ENCODE measurements around the gene LOXHD1.
A peak's percentile ranks its signal among the peaks of the same experiment; 100 is the strongest.

The LOXHD1 gene

DNA sequence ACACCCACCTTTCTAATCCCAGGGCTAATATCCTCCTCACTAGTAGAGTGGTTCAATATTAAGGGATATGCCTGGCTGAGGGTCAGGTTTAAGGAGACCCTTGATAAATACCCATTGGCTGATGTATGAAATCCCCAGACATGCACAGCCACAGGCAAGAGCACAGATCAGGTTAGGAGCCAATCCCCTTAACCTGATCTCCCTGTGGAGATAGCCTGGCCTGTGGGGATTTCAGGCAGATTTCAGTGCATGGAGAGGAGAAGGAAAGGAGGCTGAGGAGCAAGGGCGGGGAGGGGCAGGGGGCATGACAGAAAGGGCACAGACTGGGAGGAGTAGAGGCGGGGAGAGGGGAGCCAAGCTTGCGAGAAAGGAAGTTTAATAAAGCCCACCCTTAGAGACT lies 129.0 kb downstream of the LOXHD1 start:
- DNase-seq (ENCODE audit: low read depth), result no peak
- no peak for TF ChIP-seq MYC (IDR thresholded peaks at IDR 0.05; ENCODE audit: low read depth, low read length)
- TF ChIP-seq, protein P1, sequence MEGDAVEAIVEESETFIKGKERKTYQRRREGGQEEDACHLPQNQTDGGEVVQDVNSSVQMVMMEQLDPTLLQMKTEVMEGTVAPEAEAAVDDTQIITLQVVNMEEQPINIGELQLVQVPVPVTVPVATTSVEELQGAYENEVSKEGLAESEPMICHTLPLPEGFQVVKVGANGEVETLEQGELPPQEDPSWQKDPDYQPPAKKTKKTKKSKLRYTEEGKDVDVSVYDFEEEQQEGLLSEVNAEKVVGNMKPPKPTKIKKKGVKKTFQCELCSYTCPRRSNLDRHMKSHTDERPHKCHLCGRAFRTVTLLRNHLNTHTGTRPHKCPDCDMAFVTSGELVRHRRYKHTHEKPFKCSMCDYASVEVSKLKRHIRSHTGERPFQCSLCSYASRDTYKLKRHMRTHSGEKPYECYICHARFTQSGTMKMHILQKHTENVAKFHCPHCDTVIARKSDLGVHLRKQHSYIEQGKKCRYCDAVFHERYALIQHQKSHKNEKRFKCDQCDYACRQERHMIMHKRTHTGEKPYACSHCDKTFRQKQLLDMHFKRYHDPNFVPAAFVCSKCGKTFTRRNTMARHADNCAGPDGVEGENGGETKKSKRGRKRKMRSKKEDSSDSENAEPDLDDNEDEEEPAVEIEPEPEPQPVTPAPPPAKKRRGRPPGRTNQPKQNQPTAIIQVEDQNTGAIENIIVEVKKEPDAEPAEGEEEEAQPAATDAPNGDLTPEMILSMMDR (IDR thresholded peaks at IDR 0.05; ENCODE audit: low read depth, low read length), result no peak
- TF ChIP-seq POLR2A (IDR thresholded peaks at IDR 0.05; ENCODE audit: extremely low read depth, insufficient read length), result no peak
- TF ChIP-seq, protein P2, sequence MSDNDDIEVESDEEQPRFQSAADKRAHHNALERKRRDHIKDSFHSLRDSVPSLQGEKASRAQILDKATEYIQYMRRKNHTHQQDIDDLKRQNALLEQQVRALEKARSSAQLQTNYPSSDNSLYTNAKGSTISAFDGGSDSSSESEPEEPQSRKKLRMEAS (IDR thresholded peaks at IDR 0.05; ENCODE audit: low read depth, low read length), result no peak
- H3K4me3 ChIP-seq (ENCODE audit: low read depth, low read length), result no peak overlapping the region

DNA sequence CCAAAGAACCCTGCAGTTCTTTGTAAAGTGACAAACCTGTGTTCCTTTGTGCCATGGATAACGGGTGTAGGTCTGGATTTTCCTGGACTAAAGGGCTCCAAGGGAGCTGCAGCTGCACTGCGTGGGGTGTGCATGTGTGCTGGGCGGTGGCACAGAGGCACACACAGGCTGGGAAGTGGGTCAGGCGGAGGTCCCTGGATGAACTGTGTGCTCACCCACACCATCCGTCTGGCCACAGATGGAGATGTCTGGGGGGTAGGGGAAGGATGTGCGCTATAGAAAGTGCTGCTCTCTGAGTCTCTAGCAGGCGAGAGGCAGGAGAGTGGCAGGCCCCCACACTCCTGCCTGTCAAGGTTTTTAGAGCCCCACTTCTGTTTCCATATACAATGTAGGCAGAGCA lies 137.2 kb downstream of the LOXHD1 start:
- no peak for DNase-seq (ENCODE audit: low read depth)
- TF ChIP-seq MYC (IDR thresholded peaks at IDR 0.05; ENCODE audit: low read depth, low read length) (no peak), POLR2A (IDR thresholded peaks at IDR 0.05; ENCODE audit: extremely low read depth, insufficient read length) (no peak)
- TF ChIP-seq, protein P1 (IDR thresholded peaks at IDR 0.05; ENCODE audit: low read depth, low read length), result no peak
- TF ChIP-seq, protein P2 (IDR thresholded peaks at IDR 0.05; ENCODE audit: low read depth, low read length), result no peak
- H3K4me3 ChIP-seq (ENCODE audit: low read depth, low read length), result no peak overlapping the region

DNA sequence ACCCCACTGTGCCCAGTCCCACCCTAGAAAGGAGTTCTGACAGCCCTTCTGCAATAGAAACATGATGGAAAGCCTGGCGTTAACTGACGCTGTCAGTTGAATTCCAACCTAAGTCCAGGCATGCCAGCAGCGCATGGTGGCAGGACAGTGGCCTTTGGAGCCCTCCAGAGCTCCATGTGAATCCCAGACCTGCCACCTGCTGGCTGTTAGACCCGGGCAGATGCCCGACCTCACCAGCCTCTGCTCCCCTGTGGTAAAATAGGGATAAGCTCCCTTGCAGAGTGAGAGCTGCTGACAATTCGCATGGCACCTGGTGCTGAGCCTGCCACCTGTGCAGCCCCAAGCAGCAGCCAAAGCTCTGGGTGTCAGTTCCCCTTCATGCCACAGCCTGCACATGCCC lies 138.6 kb downstream of the LOXHD1 start:
- no peak overlapping the region for H3K4me3 ChIP-seq (ENCODE audit: low read depth, low read length)
- DNase-seq (ENCODE audit: low read depth), result no peak
- TF ChIP-seq, protein P1 (IDR thresholded peaks at IDR 0.05; ENCODE audit: low read depth, low read length), result peak; percentile 13
- TF ChIP-seq, protein P2 (IDR thresholded peaks at IDR 0.05; ENCODE audit: low read depth, low read length), result no peak

DNA sequence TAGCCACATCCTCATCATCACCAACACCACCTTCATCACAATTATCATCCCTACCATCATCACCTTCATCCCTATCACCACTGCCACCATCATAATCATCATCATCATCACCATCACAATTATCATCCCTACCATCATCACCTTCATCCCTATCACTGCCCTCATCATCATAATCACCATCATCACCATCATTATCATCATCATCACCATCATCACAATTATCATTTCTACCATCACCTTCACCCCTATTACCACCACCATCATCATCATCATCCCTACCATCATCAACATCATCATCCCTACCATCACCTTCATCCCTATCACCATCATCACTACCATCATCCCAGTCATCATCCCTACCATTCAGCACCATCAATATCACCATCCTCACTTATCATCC lies 140.5 kb downstream of the LOXHD1 start:
- TF ChIP-seq, protein P1 (IDR thresholded peaks at IDR 0.05; ENCODE audit: low read depth, low read length), result no peak
- TF ChIP-seq MYC (IDR thresholded peaks at IDR 0.05; ENCODE audit: low read depth, low read length) (no peak), POLR2A (IDR thresholded peaks at IDR 0.05; ENCODE audit: extremely low read depth, insufficient read length) (no peak)
- TF ChIP-seq, protein P2 (IDR thresholded peaks at IDR 0.05; ENCODE audit: low read depth, low read length), result no peak
- no peak for DNase-seq (ENCODE audit: low read depth)
- H3K4me3 ChIP-seq (ENCODE audit: low read depth, low read length), result no peak overlapping the region

DNA sequence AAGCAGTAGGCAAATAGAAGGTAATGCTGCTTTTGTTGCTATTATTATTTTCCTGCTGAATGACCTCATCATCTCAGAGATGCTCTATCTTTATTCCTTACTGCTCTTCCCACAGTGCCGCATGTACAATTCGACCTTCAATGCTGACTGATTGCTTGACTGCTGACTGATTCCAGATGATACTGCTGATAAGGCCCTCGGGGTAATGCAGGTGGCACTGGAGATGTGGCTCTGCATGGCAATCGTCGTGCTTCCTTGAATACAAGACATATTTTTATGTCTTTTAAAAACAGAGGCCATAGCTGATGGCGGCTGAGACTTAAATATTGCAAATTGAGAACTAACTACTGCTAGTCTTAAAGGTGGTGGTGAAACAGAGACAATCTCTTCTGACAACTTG lies 146.6 kb downstream of the LOXHD1 start:
- DNase-seq (ENCODE audit: low read depth), result no peak
- H3K4me3 ChIP-seq (ENCODE audit: low read depth, low read length), result no peak overlapping the region
- TF ChIP-seq, protein P2 (IDR thresholded peaks at IDR 0.05; ENCODE audit: low read depth, low read length), result no peak
- TF ChIP-seq POLR2A (IDR thresholded peaks at IDR 0.05; ENCODE audit: extremely low read depth, insufficient read length) (no peak), MYC (IDR thresholded peaks at IDR 0.05; ENCODE audit: low read depth, low read length) (no peak)
- TF ChIP-seq, protein P1 (IDR thresholded peaks at IDR 0.05; ENCODE audit: low read depth, low read length), result no peak

DNA sequence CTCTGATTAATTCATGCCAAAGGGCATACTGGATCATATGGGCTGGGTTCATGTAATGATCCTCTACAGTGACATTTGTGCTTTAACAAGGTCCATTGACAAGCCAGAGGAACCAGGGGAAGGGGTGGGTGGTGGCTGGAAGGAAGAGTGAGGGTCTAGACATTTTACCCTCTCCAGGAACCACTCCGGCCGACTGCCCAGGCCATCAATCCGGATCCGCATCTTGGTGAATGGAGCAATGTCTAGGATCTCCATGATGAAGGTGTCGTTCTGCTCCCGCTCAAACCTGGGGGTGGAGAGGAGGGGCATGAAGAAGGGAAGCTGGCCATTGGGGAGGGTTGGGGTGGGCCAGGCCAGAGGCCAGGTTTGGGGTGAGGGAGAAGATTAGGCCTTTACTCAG lies 147.5 kb downstream of the LOXHD1 start:
- no peak overlapping the region for H3K4me3 ChIP-seq (ENCODE audit: low read depth, low read length)
- TF ChIP-seq, protein P1 (IDR thresholded peaks at IDR 0.05; ENCODE audit: low read depth, low read length), result no peak
- TF ChIP-seq, protein P2 (IDR thresholded peaks at IDR 0.05; ENCODE audit: low read depth, low read length), result no peak
- TF ChIP-seq POLR2A (IDR thresholded peaks at IDR 0.05; ENCODE audit: extremely low read depth, insufficient read length), result no peak
- TF ChIP-seq MYC (IDR thresholded peaks at IDR 0.05; ENCODE audit: low read depth, low read length), result no peak
- no peak for DNase-seq (ENCODE audit: low read depth)
